ENCODE measurements around the gene SH3BP2. TPM values are rescaled to one million over a fixed set of nuclear protein-coding genes. Genes with fewer than 3 reads are reported as not detected.

Gene SH3BP2
- total RNA-seq, 1 donor from 2014 or later: 85.3 TPM

GRCh38 chr4:2855584-2855983 is 62.7 kb downstream of the SH3BP2 start:
- Mint-ChIP-seq H3K4me3 (ENCODE audit: unreplicated experiment) (no peak overlapping the region), H3K4me1 (ENCODE audit: low read depth, unreplicated experiment) (peaks cover 21% of the 10 kb centered on the region), H3K9me3 (ENCODE audit: unreplicated experiment) (no peaks in the 10 kb centered on the region), H3K27me3 (ENCODE audit: unreplicated experiment) (no peaks in the 10 kb centered on the region), H3K27ac (ENCODE audit: unreplicated experiment) (no peak overlapping the region), H3K36me3 (ENCODE audit: unreplicated experiment) (no peaks in the 10 kb centered on the region)
- TF ChIP-seq CTCF (IDR thresholded peaks at IDR 0.05; ENCODE audit: partially characterized antibody, unreplicated experiment): no peak
- no peak for DNase-seq

GRCh38 chr4:2856266-2856665 is 63.4 kb downstream of the SH3BP2 start:
- Mint-ChIP-seq H3K27ac (ENCODE audit: unreplicated experiment) (no peak overlapping the region), H3K4me3 (ENCODE audit: unreplicated experiment) (no peak overlapping the region), H3K27me3 (ENCODE audit: unreplicated experiment) (no peaks in the 10 kb centered on the region), H3K4me1 (ENCODE audit: low read depth, unreplicated experiment) (peaks cover 25% of the 10 kb centered on the region), H3K36me3 (ENCODE audit: unreplicated experiment) (no peaks in the 10 kb centered on the region), H3K9me3 (ENCODE audit: unreplicated experiment) (no peaks in the 10 kb centered on the region)
- DNase-seq: no peak
- TF ChIP-seq CTCF (IDR thresholded peaks at IDR 0.05; ENCODE audit: partially characterized antibody, unreplicated experiment): no peak

GRCh38 chr4:2857349-2857927 is 64.6 kb downstream of the SH3BP2 start:
- no peaks in the 10 kb centered on the region for H3K27me3 Mint-ChIP-seq (ENCODE audit: unreplicated experiment)
- no peaks in the 10 kb centered on the region for H3K9me3 Mint-ChIP-seq (ENCODE audit: unreplicated experiment)
- no peak overlapping the region for H3K4me3 Mint-ChIP-seq (ENCODE audit: unreplicated experiment)
- no peak for DNase-seq
- TF ChIP-seq CTCF (IDR thresholded peaks at IDR 0.05; ENCODE audit: partially characterized antibody, unreplicated experiment): no peak
- H3K4me1 Mint-ChIP-seq (ENCODE audit: low read depth, unreplicated experiment): peaks cover 30% of the 10 kb centered on the region
- no peak overlapping the region for H3K27ac Mint-ChIP-seq (ENCODE audit: unreplicated experiment)
- H3K36me3 Mint-ChIP-seq (ENCODE audit: unreplicated experiment): no peaks in the 10 kb centered on the region

GRCh38 chr4:2858451-2859217 is 65.7 kb downstream of the SH3BP2 start:
- Mint-ChIP-seq H3K9me3 (ENCODE audit: unreplicated experiment) (no peaks in the 10 kb centered on the region), H3K4me1 (ENCODE audit: low read depth, unreplicated experiment) (peaks cover 33% of the 10 kb centered on the region), H3K36me3 (ENCODE audit: unreplicated experiment) (no peaks in the 10 kb centered on the region), H3K4me3 (ENCODE audit: unreplicated experiment) (no peak overlapping the region), H3K27ac (ENCODE audit: unreplicated experiment) (no peak overlapping the region), H3K27me3 (ENCODE audit: unreplicated experiment) (no peaks in the 10 kb centered on the region)
- no peak for TF ChIP-seq CTCF (IDR thresholded peaks at IDR 0.05; ENCODE audit: partially characterized antibody, unreplicated experiment)
- no peak for DNase-seq

GRCh38 chr4:2859514-2859913 is 66.6 kb downstream of the SH3BP2 start:
- H3K4me1 Mint-ChIP-seq (ENCODE audit: low read depth, unreplicated experiment): peaks cover 33% of the 10 kb centered on the region
- no peaks in the 10 kb centered on the region for H3K36me3 Mint-ChIP-seq (ENCODE audit: unreplicated experiment)
- TF ChIP-seq CTCF (IDR thresholded peaks at IDR 0.05; ENCODE audit: partially characterized antibody, unreplicated experiment): no peak
- no peak for DNase-seq
- H3K27ac Mint-ChIP-seq (ENCODE audit: unreplicated experiment): no peak overlapping the region
- no peaks in the 10 kb centered on the region for H3K9me3 Mint-ChIP-seq (ENCODE audit: unreplicated experiment)
- no peaks in the 10 kb centered on the region for H3K27me3 Mint-ChIP-seq (ENCODE audit: unreplicated experiment)
- no peak overlapping the region for H3K4me3 Mint-ChIP-seq (ENCODE audit: unreplicated experiment)
